Effector CD8-positive, alpha-beta T cell (primary cell): ENCODE measurements around the gene MSX2.
"Not testable (repeated sequence)": the region's sequence is repeated elsewhere in the genome, so short reads cannot be mapped to it uniquely, and the experiment has no call there.

Experiments
- DNase-seq: peaks from one replicate; lab custom pipeline; 2025; lab: John Stamatoyannopoulos, UW

Gene MSX2

DNA sequence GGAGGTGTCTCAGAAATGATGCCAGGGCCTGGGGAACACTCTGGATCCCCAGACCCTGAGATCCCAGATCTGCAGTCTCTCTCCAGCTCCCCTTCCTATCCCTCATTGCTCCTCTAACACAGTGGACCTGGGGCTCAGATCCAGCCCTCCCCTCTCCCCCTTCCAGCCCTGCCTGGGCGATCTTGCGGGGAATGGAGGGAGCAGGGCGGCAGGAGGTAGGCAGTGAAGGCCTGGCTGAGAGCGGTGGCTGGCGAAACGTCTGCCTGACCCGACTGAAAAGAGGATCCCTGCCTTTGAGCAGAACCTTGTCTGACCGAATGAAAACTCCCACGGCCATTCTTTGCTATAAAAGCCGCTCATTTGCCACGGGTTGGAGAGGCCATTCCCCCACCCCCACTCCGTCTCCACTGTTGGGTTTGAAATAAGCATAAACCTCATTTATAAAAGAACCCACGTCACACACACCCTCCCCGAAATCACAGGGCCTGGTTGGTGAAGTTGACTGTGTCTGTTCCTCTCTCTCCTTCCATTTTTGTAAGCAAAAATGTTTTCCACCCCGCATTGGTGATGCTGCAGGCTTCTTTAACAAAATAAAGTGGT is 8.8 kb downstream of the MSX2 start:
- no peak for DNase-seq

DNA sequence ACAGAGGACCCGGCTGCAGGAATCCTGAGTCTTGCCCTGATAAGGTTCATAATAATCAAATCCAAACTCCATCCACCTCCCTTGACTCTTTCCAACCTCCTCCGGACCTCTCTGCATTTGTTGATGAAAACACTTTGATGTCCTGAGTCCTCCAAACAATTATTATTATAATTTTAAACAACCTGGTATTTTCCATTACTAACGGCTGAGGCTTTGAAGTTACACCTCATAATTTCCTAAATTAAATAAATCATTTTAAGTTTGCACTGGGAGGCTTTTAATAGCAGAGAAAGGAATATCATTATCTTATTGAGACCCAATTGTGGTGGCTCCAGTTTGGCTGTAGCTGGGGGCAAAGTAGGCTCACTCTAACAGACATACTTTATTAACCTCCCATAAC is 9.5 kb downstream of the MSX2 start:
- no peak for DNase-seq

DNA sequence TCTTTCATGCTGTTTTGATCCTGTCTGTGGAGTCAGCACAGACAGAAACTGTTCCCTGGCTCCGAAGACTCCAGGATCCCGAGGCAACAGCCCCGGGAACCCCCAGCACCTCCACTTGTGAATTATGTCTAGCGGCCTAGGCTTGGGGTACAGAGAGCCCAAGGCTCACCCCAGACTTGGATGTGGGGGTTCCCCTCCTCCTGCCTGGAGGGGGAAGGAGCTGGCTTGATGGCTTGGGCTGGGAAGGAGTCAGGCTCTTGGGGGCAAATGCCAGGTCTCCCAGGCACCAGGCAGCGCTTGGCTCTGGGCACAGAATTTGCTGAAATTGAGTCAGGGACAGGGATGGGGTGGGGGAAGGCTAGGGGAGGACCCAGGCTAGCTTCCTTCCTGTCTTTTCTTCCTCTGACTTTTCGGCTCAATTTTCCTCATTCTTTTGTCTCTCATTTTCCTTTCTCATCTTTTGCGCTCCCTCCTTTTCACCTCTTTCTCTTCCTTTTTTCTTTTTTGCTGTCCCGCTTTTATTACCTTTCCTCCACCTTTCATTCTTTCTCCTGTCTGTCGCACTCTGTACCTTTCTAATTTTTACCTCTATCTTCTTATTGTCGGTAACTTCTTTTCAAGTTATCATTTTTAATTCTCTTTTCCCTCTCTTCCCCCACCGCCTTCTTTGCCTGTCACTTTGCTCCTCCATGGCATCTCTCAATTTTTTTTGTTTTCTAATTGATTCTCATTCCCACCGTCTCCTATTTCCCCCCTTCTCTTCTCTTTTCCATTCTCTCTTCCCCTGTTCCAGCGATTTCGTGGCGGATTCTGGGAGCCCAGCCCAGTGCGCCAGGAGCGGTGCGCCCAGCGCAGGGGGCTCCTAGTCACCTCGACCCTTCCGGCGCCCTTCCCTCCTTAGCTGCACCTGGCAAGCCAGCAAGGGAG is 10.5 kb downstream of the MSX2 start:
- DNase-seq, result no peak

DNA sequence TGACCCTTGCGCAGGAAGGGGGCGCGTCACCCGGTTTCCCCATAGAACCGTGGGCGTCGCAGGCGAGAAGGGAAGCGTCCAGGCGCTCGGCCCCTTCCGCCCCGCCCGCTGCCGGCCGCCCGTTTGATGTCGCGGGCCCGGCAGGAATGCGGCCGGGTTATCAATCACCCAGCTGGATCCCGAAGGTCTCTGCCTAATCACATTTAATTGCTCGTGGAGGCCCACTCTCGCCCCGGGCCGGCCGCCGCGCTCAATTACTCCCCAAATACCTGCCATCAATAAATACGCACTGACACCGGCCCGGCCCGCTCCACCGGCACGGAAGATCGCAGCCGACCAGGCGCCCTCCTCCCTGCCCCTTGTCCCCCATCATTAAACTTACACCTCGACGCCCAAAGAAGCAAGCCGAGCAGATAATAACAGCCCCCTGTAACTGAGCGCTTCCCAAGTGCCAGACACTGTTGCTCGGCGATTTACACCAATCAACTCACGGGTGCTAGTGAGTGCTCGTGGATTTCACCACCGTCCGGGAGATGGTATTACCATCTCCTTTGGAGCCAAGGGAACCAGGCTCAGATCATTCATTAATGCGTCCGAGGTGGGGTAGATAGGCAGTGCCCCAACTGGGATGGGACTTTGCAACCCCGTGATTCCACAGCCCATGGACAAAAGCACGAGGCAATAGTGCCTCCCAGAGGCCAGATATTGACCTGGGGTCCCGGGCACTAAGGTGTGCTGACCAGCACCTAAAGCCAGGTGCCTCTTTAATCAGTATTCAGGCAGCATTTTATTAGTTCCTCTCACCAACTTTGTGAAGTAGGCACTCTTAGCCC is 11.3 kb downstream of the MSX2 start:
- no peak for DNase-seq

DNA sequence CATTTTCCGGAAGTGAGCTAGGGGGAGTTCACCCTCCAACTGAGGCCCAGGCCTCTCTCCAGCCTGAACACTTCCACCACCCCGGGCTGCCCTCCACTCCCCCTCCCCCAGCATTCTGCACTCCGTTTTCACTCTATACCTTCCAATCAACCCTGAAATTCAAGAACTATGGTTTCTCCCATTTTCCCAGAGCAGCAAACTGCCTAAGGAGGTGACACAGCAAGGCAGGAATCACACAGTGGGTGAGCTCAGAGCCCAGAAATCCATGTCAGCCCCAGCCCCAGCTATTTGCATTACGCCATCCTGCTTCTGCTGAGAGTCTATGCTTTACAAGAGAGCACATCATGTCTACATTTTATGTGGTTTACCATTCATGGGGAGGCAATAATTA is 11.9 kb downstream of the MSX2 start:
- no peak for DNase-seq

DNA sequence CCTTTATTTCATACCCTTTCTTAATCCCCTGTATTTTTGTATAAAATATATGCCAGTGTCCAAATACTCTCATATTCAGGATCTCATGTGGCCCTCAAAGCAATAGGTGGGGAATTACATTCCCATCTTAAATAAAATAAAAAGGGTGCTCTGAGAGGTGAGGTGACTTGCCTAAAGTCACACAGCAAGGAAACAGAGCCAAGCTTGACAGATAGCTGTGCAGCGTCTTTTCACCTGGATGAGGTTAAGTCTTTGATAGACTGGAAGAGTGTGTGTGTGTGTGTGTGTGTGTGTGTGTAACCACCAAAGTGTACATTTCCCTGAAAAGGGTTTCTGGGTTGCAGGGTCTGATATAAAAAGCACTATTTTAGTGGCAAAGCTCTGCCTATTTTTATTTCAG is 12.4 kb downstream of the MSX2 start:
- no peak for DNase-seq

DNA sequence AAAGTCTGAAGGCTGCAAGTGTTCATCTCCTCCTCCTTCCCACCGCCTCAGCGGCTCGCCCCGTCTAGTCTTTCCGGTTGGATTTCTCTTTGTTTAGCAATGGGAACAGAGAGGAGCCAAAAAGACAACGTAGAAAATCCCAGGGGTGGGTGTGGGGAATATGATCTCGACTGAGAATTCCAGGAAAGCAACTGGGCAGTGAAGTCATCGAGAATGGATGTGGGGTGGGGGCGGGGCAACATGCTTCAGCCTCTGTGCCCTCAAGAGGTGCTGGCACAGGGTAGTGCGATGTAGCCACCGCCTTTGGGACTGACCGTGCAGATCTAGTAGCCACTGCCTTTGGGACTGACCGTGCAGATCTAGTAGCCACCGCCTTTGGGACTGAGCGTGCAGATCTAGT is 12.9 kb downstream of the MSX2 start:
- DNase-seq, result no peak

DNA sequence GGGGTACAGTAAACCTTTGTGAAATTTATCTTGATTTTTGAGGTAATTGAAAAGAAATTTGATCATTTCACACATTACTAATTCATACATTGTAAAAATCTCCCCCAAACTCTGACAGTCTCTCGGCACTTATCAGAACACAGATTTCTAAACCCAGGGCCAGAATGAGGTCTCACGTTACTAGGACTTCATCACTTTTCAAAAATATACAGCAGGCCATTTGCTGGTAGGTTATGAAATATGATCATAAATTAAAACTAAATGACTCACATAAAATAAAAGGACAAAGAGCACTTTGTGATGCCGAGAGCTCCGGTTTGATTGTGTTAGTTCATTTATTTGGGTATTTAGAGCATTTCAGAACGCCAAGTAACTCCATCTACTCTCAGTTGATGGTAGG is 17.0 kb downstream of the MSX2 start:
- no peak for DNase-seq

DNA sequence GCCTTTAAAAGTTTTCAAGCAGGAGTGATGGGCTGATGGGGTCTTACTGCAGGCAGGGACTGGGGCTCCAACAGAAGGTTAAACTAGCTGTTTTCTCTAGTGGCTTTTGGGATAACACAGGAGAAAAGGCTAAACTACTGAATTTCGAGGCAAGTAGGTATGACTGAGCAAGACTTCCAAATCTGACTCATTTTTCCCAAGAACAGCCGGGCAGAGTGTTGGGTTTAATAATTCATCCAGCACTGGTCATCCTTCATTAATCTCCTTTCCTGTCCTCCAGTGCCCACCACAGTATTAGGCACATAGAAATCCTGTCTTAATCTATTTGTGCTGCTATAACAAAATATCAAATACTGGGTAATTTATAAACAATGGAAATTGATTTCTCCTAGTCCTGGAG is 20.5 kb downstream of the MSX2 start:
- DNase-seq, result no peak

DNA sequence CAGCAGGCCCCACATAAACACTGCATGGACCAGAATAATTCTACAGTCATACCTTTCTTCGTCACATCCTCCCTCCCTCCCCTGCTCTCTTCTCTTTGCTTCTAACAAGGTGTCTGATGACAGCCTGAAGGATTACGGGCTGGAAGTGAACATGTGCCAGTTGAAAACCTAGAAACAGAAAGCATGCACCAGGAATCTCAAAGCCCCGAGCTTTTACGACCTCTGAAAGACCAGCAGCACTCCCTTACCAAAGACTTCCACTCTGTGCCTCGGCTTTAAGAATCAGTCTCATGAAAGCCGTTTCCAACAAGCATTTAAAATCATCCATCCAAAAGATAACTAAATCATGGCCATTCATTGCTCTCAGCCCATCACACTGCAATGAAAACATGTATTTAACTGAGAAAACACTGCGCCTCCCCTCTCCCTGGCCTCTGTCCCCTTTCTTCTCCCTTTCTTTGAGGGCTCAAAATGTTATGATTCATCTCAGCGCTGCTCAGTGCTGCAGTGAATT is 21.3 kb downstream of the MSX2 start:
- no peak for DNase-seq

DNA sequence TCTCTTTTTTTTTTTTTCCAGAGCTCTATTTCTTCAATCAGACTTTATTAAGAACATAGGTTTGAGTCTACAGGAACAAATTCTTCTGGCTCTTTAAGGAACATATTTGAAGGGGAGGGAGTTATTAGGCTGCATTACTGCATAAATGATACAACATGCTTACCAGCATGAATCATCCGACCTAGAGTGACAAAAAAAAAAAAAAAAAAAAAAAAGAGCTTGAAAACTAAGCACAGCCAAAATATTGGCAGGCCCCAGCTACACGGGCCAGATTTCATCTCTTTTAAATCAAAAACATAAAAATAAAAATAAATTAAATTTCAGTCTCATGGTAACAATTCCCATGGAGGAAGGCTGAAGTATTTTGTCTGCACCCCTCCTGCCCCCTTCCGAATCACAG is 26.3 kb downstream of the MSX2 start:
- no peak for DNase-seq

DNA sequence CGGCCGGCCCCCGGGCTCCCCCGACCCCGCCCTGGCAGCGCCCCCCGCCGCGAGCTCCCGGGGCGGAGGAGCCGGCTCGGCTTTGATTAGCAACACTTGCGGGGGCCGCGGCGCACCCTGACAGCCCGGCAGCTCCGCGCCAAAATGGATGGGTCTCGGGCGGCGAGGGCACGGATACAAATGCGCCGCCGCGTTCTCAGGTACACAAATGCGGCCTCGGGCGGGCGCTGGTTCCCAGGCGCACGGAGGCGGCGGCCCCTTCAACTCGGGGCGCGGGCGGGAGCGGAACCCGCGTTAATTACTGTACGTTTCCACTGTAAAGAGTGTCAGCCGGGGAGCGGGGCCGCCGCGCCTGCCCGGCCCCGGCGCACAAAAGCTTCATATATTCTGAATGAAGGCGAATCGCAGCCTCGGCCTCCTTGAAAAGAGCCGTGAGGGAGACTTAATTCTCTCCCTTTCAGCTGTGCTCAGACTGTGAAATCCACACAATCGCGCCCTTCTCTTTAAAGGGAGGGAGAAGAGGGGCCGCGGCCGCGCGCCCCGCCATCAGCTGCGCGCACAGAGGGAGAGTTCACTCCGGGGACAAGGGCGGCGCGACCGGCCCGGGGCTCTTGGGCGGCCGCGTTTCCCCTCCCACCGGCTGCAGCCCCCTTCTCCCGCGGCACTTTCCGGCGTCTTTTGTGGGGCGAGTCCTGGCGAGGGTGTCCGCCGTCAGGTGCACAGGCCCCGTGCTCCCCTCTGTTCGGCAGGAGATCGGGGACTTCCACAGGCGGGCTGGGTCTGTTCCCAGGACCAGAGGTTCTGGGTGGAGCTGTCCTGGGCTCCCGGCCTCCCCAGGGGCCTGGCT is 27.0 kb downstream of the MSX2 start:
- no peak for DNase-seq

DNA sequence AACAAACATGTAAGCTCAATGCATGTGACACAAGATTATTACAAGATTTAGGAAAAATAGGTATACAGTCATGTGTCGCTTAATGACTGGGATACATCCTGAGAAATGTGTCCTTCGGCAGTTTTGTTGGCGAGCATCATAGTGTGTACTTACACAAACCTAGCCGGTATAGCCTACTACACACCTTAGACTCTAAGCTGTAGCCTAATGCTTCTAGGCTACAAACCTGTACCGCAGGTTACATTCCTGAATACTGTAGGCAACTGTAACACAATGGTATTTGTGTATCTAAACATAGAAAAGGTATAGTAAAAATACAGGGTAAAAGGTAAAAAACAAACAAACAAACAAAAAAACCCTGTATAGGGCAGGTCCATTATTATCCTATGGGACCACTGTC is 27.7 kb downstream of the MSX2 start:
- no peak for DNase-seq

DNA sequence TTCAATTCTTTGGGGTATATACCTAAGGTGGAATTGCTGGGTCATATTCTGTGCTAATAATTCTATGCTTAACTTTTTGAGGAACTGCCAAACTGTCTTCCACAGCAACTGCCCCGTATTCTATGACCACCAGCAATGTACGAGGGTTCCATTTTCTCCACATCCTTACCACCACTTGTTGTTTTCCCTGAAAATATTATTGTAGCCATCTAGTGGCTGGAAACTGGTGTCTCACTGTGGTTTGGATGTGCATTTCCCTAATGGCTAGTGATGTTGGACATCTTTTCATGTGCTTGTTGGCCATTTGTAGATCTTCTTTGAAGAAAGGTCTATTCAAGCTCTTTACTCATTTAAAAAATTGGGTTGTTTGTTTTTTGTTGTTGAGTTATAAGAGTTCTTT is 30.7 kb downstream of the MSX2 start:
- DNase-seq, result no peak

DNA sequence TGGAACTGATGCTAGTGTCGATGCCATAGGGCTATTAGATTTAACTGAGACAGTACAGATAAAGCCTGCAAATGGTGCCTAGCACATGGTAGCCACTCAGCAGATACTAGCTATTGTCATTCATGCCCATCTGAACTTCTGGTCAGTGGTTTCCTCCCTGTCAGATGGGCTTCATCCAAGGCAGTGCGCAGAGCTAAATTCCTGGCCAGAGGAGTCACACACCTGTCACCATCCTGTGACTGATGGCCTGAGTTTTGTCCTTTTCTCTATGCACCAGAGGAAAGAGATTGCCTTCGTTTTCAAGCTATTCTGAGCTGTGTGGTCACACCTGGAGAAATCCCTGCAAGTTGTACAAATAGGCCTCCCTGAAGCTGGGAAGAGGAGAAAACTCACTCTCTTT is 34.7 kb downstream of the MSX2 start:
- no peak for DNase-seq

DNA sequence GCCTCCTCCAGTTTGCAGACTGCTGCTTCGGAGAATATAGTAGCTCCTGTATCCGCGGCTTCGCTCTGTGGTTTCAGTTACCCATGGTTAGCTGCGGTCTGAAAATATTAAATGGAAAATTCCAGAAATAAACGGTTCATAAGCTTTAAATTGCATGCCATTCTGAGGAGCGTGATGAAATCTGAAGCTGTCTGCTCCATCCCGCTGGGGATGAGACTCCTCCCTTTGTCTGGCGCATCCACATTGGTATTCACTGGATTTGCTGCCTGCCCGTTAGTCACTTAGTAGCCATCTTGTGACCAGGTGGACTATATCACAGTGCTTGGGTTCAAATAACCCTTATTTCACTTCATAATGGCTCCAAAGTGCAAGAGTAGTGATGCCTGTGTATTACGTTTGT is 36.3 kb downstream of the MSX2 start:
- DNase-seq, result no peak

DNA sequence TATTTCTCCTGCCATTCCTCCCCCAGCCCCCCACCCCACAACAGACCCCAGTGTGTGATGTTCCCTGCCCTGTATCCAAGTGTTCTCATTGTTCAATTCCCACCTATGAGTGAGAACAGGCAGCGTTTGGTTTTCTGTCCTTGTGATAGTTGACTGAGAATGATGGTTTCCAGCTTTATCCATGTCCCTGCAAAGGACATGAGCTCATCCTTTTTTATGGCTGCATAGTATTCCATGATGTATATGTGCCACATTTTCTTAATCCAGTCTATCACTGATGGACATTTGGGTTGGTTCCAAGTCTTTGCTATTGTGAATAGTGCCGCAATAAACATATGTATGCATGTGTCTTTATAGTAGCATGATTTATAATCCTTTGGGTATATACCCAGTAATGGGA is 37.0 kb downstream of the MSX2 start:
- not testable (repeated sequence) for DNase-seq

DNA sequence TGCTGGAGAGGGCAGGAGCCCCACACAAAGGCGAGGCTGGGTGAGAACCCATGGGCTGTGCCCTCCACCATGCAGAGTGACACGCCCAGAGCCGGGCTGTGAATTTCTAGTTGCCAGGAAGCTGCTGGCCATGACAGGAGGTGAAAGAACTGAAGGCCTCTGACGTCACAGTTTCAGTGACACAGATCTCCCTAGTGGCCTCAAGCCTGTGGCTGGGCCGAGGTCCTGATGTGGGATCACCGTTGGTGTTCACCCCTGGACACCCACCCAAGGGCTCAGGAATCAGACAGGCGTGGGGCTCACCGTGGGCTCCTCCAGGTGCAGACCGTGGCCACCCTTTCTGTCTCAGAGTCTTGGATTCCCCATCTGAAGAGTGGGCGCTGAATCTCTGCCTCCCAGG is 39.9 kb downstream of the MSX2 start:
- DNase-seq, result no peak

DNA sequence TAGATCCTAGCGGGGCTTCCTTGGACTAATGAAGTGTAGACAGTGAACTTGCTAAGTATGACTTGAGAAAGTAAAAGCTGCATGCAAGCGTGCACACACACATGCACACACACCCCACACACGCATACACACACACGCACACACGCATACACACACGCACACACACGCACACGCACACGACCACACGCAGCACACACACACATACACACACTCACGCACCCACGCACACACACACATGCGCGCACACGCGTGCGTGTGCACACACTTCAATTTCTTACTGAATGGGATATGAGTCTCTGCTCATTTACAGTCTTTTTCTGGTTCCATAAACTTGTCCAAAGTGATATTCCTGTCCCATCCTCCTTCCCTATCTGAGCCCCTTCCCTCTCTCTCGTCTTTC is 41.2 kb downstream of the MSX2 start:
- no peak for DNase-seq

DNA sequence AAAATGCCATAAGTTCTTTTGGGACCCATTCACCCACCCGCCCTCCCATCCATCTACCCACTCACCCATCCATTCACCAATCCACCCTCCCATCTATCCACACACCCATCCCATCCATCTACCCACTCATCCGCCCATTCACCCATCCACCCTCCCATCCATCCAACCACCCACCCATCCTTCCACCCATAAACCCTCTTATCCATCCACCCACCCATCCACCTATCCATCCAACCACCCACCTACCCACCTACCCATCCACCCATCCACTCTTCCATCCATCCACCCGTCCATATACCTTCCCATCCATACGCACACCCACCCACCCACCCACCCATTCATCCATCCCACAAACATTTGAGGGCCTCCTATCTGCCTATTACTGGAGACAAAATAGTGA is 43.3 kb downstream of the MSX2 start:
- DNase-seq, result no peak

DNA sequence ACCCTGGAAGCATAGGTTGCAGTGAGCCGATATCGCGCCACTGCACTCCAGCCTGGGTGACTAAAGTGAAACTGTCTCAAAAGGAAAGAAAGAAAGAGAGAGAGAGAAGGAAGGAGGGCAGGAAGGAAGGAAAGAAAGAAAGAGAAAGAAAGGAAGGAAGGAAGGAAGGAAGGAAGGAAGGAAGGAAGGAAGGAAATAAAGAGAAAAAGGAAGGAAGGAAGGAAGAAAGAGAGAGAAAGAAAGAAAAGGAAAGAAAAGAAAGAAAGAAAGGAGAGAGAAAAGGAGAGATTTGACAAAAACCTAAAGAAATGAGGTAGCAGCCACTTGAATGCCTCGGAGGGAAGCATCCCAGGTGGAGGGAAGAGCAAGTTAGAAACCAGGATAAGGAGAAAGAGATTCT is 44.6 kb downstream of the MSX2 start:
- no peak for DNase-seq

DNA sequence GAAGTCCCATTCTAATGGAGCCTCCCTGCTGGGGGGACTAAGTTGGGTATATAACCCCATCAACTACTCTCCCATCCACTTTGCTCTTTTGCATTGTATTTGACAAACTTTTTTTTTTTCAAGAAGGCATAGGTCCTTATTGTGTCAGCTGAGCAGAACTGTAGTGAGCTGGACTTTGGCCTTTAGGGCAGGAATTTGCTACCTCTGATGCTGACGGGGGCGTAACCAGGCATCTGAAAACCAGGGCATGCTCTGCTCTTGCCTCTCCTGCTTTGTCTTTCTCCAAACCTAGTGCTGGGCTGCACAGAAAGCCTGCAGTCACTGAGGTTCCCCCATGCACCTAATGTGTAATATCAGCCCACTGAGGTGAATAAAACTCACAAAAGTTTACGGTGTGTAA is 49.0 kb downstream of the MSX2 start:
- DNase-seq, result no peak
